HG03558 (cell line): Measurements from ENCODE around the gene C17orf50.
A peak's percentile ranks its signal among the peaks of the same experiment; 100 is the strongest.
"Not testable (repeated sequence)": the region's sequence is repeated elsewhere in the genome, so short reads cannot be mapped to it uniquely, and the experiment has no call there.

Experiments used
- ATAC-seq: cut with Tn5 transposase; IDR thresholded peaks from one replicate; pipeline ENCODE4 v1.9.1; 2021; ENCODE audit warnings: moderate number of reproducible peaks; ENCODE audit not compliant: unreplicated experiment; ENCODE audit errors: extremely low read depth

The C17orf50 gene

GRCh38 chr17:35750526-35751395 is 9.9 kb upstream of the C17orf50 start:
- no peak for ATAC-seq

- ATAC-seq, result not testable (repeated sequence)
Measured at GRCh38 chr17:35751541-35751940, 9.1 kb upstream of the C17orf50 start.

- no peak for ATAC-seq
Measured at GRCh38 chr17:35752471-35752870, 8.2 kb upstream of the C17orf50 start.

- ATAC-seq, result no peak
Measured at GRCh38 chr17:35752945-35753764, 7.5 kb upstream of the C17orf50 start, which contains the start of gene GAS2L2. GAS2L2 (minus strand) TSS chr17:35753239; CDS start chr17:35752850, 389 bp downstream.

- ATAC-seq, result no peak
Measured at GRCh38 chr17:35757243-35757642, 3.4 kb upstream of the C17orf50 start.

GRCh38 chr17:35761601-35762000 is 914 bp downstream of the C17orf50 start:
- ATAC-seq, result no peak

GRCh38 chr17:35763767-35764122 is 3.1 kb downstream of the C17orf50 start:
- no peak for ATAC-seq

- ATAC-seq, result peak; percentile 73
Measured at GRCh38 chr17:35764123-35764991, 3.7 kb downstream of the C17orf50 start.

GRCh38 chr17:35765086-35765710 is 4.5 kb downstream of the C17orf50 start:
- no peak for ATAC-seq

- no peak for ATAC-seq
Measured at GRCh38 chr17:35765756-35766488, 5.2 kb downstream of the C17orf50 start.

- ATAC-seq, result no peak
Measured at GRCh38 chr17:35766489-35766877, 5.8 kb downstream of the C17orf50 start.

- no peak for ATAC-seq
Measured at GRCh38 chr17:35766903-35767510, 6.3 kb downstream of the C17orf50 start.

GRCh38 chr17:35768797-35769196 is 8.1 kb downstream of the C17orf50 start:
- no peak for ATAC-seq

- ATAC-seq, result no peak
Measured at GRCh38 chr17:35769895-35770486, 9.3 kb downstream of the C17orf50 start.

GRCh38 chr17:35773129-35773528 is 12.4 kb downstream of the C17orf50 start:
- no peak for ATAC-seq

- no peak for ATAC-seq
Measured at GRCh38 chr17:35773679-35774425, 13.2 kb downstream of the C17orf50 start.

GRCh38 chr17:35774499-35774898 is 13.8 kb downstream of the C17orf50 start:
- ATAC-seq, result no peak

GRCh38 chr17:35775039-35775438 is 14.4 kb downstream of the C17orf50 start:
- ATAC-seq, result no peak
